GM23338 (cell line): ENCODE data around the gene ZNF622. TPM values are rescaled to one million over a fixed set of nuclear protein-coding genes. Genes with fewer than 3 reads are reported as not detected.

Experiments
- ATAC-seq: fragments of 200-7000 bp; cut with Tn5 transposase; 3 replicates; pipeline ENCODE4 v1.9.1; 2020
- DNase-seq: peaks from one replicate; pipeline ENCODE4 v3.0.0-alpha.2; 2015; ENCODE audit warnings: low spot score
- H2AFZ ChIP-seq: fragments of 200-600 bp; sonication (generic); 2 replicates; pipeline ENCODE4 v1.8.0; 2016; ENCODE audit warnings: antibody characterized with exemption, mild to moderate bottlenecking, moderate library complexity
- H3F3A ChIP-seq: fragments of 200-600 bp; sonication (generic); replicated peaks from 2 replicates; pipeline ENCODE4 v1.8.0; 2017; ENCODE audit warnings: antibody characterized with exemption, mixed run types, low read depth
- H3K27ac ChIP-seq: fragments of 200-600 bp; sonication (generic); 2 replicates; pipeline ENCODE4 v1.6.1; 2016; ENCODE audit warnings: low read depth
- H3K27me3 ChIP-seq: fragments of 200-600 bp; sonication (generic); 2 replicates; pipeline ENCODE4 v1.8.0; 2016; ENCODE audit warnings: mild to moderate bottlenecking, mixed run types, moderate library complexity; ENCODE audit not compliant: insufficient read depth
- H3K36me3 ChIP-seq: fragments of 200-600 bp; sonication (generic); 2 replicates; pipeline ENCODE4 v1.8.0; 2016; ENCODE audit warnings: mild to moderate bottlenecking; ENCODE audit not compliant: insufficient read depth
- H3K4me1 ChIP-seq: fragments of 200-600 bp; sonication (generic); 2 replicates; pipeline ENCODE4 v1.8.0; 2016; ENCODE audit warnings: mild to moderate bottlenecking, moderate library complexity; ENCODE audit not compliant: insufficient read depth
- H3K4me2 ChIP-seq: fragments of 200-600 bp; sonication (generic); 2 replicates; pipeline ENCODE4 v1.7.1; 2017; ENCODE audit warnings: mixed run types
- H3K4me3 ChIP-seq: fragments of 200-600 bp; sonication (generic); 2 replicates; pipeline ENCODE4 v1.6.1; 2016; ENCODE audit warnings: mixed run types
- H3K79me2 ChIP-seq: fragments of 200-600 bp; sonication (generic); replicated peaks from 2 replicates; pipeline ENCODE4 v1.8.0; 2017; ENCODE audit warnings: mild to moderate bottlenecking; ENCODE audit not compliant: insufficient read depth
- H3K9me2 ChIP-seq: fragments of 200-600 bp; sonication (generic); 2 replicates; pipeline ENCODE4 v1.8.0; 2017; ENCODE audit not compliant: insufficient read depth
- H4K20me1 ChIP-seq: fragments of 200-600 bp; sonication (generic); replicated peaks from 2 replicates; pipeline ENCODE4 v1.8.0; 2017; ENCODE audit warnings: mild to moderate bottlenecking; ENCODE audit not compliant: insufficient read depth
- H3K27ac Mint-ChIP-seq: 2 replicates; pipeline ENCODE4 v1.8.0; 2020; ENCODE audit warnings: inconsistent platforms, mild to moderate bottlenecking, moderate library complexity, mixed read lengths
- H3K27me3 Mint-ChIP-seq: 3 replicates; pipeline ENCODE4 v1.8.0; 2022; ENCODE audit warnings: low read depth, mild to moderate bottlenecking, moderate library complexity, mixed read lengths, inconsistent platforms; ENCODE audit not compliant: insufficient read depth, poor library complexity
- H3K36me3 Mint-ChIP-seq: 3 replicates; pipeline ENCODE4 v1.8.0; 2021; ENCODE audit warnings: low read depth, mild to moderate bottlenecking, inconsistent platforms, moderate library complexity, mixed read lengths
- H3K4me1 Mint-ChIP-seq: 3 replicates; pipeline ENCODE4 v1.8.0; 2020; ENCODE audit warnings: mild to moderate bottlenecking, inconsistent platforms, mixed read lengths
- H3K4me3 Mint-ChIP-seq: 3 replicates; pipeline ENCODE4 v1.8.0; 2021; ENCODE audit warnings: moderate library complexity, mild to moderate bottlenecking, inconsistent platforms, mixed read lengths
- H3K9me3 Mint-ChIP-seq: 3 replicates; pipeline ENCODE4 v1.8.0; 2020; ENCODE audit warnings: moderate library complexity, mild to moderate bottlenecking, inconsistent platforms, mixed read lengths
- EZH2 ChIP-seq: fragments of 200-600 bp; sonication (generic); IDR thresholded peaks from one replicate; pipeline ENCODE4 v1.8.0; 2017; ENCODE audit warnings: antibody characterized with exemption, mild to moderate bottlenecking, low read depth; ENCODE audit not compliant: unreplicated experiment
- JUNB ChIP-seq: IDR thresholded peaks from one replicate; pipeline ENCODE4 v1.6.1; 2016; ENCODE audit warnings: antibody characterized with exemption; ENCODE audit not compliant: unreplicated experiment
- NANOG ChIP-seq: IDR thresholded peaks from 2 replicates; pipeline ENCODE4 v1.6.1; 2016; ENCODE audit warnings: antibody characterized with exemption, borderline replicate concordance
- REST ChIP-seq: IDR thresholded peaks from one replicate; pipeline ENCODE4 v1.6.1; 2018; ENCODE audit warnings: antibody characterized with exemption; ENCODE audit not compliant: unreplicated experiment
- ZNF114 ChIP-seq: fragments of 250-450 bp; sonication (Bioruptor Pico); IDR thresholded peaks from 2 replicates; pipeline ENCODE4 v1.5.0; 2020; ENCODE audit warnings: mild to moderate bottlenecking, moderate library complexity
- ZNF462 ChIP-seq: fragments of 250-450 bp; sonication (Bioruptor Pico); IDR thresholded peaks from 2 replicates; pipeline ENCODE4 v1.5.0; 2020; ENCODE audit warnings: mild to moderate bottlenecking, moderate library complexity
- polyA plus RNA-seq: library from polyadenylated mRNA; unstranded; fragments of >200 nt; fragmentation: Nextera tagmentation; extraction: Ambion mirVana; gene quantifications from 2 replicates; pipeline ENCODE4 v1.2.1, GENCODE V29; 2016
- total RNA-seq: library from RNA; depleted of rRNA; stranded (reverse); fragments of >200 nt; shearing (Covaris generic); gene quantifications from 2 replicates; pipeline ENCODE4 v1.2.3, GENCODE V29; 2014

Gene ZNF622
- total and polyA plus RNA-seq, 2 experiments from 2014 or later = 20.1 to 30.7 TPM

GRCh38 chr5:16471387-16471786, 5.8 kb upstream of the ZNF622 start:
- H3K4me1 Mint-ChIP-seq = peaks cover 10% of the 10 kb centered on the region
- Histone ChIP-seq H4K20me1 (no peaks in the 10 kb centered on the region; the same call in 1 of the 2 replicates), H3K4me3 (no peak overlapping the region), H3F3A (no peaks in the 10 kb centered on the region), H2AFZ (no peak overlapping the region), H3K36me3 (no peaks in the 10 kb centered on the region), H3K79me2 (peaks cover 14% of the 10 kb centered on the region), H3K4me2 (no peak overlapping the region), H3K4me1 (peaks cover 12% of the 10 kb centered on the region; the same call in 1 of the 2 replicates), H3K9me2 (no peaks in the 10 kb centered on the region), H3K27me3 (no peaks in the 10 kb centered on the region), H3K27ac (no peak overlapping the region)
- no peak for TF ChIP-seq REST
- no peak for TF ChIP-seq ZNF462 (CRISPR knock-in tag)
- TF ChIP-seq ZNF114 = no peak
- TF ChIP-seq EZH2 = no peak
- no peak for TF ChIP-seq NANOG
- no peak for TF ChIP-seq JUNB
- peaks cover 3% of the 10 kb centered on the region for H3K27me3 Mint-ChIP-seq
- no peaks in the 10 kb centered on the region for H3K9me3 Mint-ChIP-seq
- no peak overlapping the region for H3K27ac Mint-ChIP-seq
- no peak overlapping the region for H3K4me3 Mint-ChIP-seq
- no peak for ATAC-seq
- H3K36me3 Mint-ChIP-seq = no peaks in the 10 kb centered on the region; the same call in 2 of the 3 replicates
- no peak for DNase-seq
